Transverse colon (tissue), 4 donors: Measurements from ENCODE around the gene JAG1. TPM values are rescaled to one million over a fixed set of nuclear protein-coding genes. Genes with fewer than 3 reads are reported as not detected.
"Not testable (repeated sequence)": the region's sequence is repeated elsewhere in the genome, so short reads cannot be mapped to it uniquely, and the experiment has no call there.

Experiments used
- DNase-seq: peaks from one replicate; pipeline ENCODE4 v3.0.0-alpha.2; 2019
- H3K27ac ChIP-seq, 4 donors: fragments of 200-600 bp; sonication (generic); 2 replicates each; pipeline ENCODE4 v1.5.1; 2016 to 2018; ENCODE audit warnings: inconsistent platforms in 4 of 4
- H3K27me3 ChIP-seq: fragments of 200-600 bp; sonication (generic); 2 replicates; pipeline ENCODE4 v1.5.1; 2017; ENCODE audit warnings: inconsistent platforms
- H3K36me3 ChIP-seq, 4 donors: fragments of 200-600 bp; sonication (generic); 2 replicates each; pipeline ENCODE4 v1.5.1; 2017 to 2019; ENCODE audit warnings: inconsistent platforms in 4 of 4
- H3K4me1 ChIP-seq, 4 donors: fragments of 200-600 bp; sonication (generic); 2 replicates each; pipeline ENCODE4 v1.5.1; 2017 to 2020; ENCODE audit warnings: inconsistent platforms in 4 of 4
- H3K4me3 ChIP-seq, 4 donors: fragments of 200-600 bp; sonication (generic); 1 replicate in 1 of 4; 2 replicates in 3 of 4; pipeline versions ENCODE4 v1.5.1 to v1.6.1; 2017 to 2019; ENCODE audit warnings: inconsistent platforms in 4 of 4
- H3K9me3 ChIP-seq, 2 donors: fragments of 200-600 bp; sonication (generic); 2 replicates each; pipeline ENCODE4 v1.5.1; 2017 to 2019; ENCODE audit warnings: inconsistent platforms in 2 of 2
- EP300 ChIP-seq: sonication (generic); formaldehyde crosslinking; IDR thresholded peaks from one replicate; pipeline ENCODE4 v1.6.1; 2017; ENCODE audit warnings: antibody characterized with exemption, low read depth
- POLR2A ChIP-seq: fragments of 450-650 bp; IDR thresholded peaks from one replicate; pipeline ENCODE4 v1.6.1; 2016; ENCODE audit warnings: antibody characterized with exemption, mild to moderate bottlenecking, moderate library complexity
- POLR2AphosphoS5 ChIP-seq, 3 donors: sonication (generic); formaldehyde crosslinking; IDR thresholded peaks; one replicate each; pipeline ENCODE4 v1.6.1; 2016; ENCODE audit warnings: antibody characterized with exemption in 3 of 3
- WGBS, 2 donors: methylation state at CpG; one replicate each; pipeline ENCODE4 v1.1.5; 2018; ENCODE audit warnings: low coverage in 1 of 2; 5-methylcytosine and 5-hydroxymethylcytosine counted together
- in situ Hi-C, 4 donors: fragments of 200-750 bp; cut with MboI; loops; one replicate each; pipeline versions ENCODE4 v1.15.0 to v1.15.1; 2017; ENCODE audit warnings: low sequenced_read_pairs in 3 of 4, low pct_ligation_motif_present in 1 of 4, low pct_unique_long_range_greater_than_20kb in 1 of 4
- intact Hi-C: fragments of 100-400 bp; cut with DNase I; formaldehyde crosslinking; loops from one replicate; pipeline ENCODE4 v1.15.1; 2023; ENCODE audit warnings: low total_unique reads
- small RNA-seq, 4 donors: library from RNA; depleted of rRNA; stranded (forward); fragments of <200 nt; gene quantifications; one replicate each; pipeline ENCODE3, GENCODE V24; 2016
- total RNA-seq, 4 donors: library from RNA; depleted of rRNA; stranded (reverse); fragments of >200 nt; gene quantifications; one replicate each; pipeline ENCODE4 v1.1.0, GENCODE V29; 2016
- TF ChIP-seq, protein P1 (sequence below), 5 experiments: fragments of 200-600 bp in 3 of 5; fragments of 450-650 bp in 2 of 5; sonication (generic) in 3 of 5; IDR thresholded peaks; 1 replicate in 2 of 5; 2 replicates in 3 of 5; pipeline ENCODE4 v1.5.1; 2016 to 2017; ENCODE audit warnings: antibody characterized with exemption in 5 of 5, inconsistent platforms in 3 of 5, mild to moderate bottlenecking in 2 of 5, moderate library complexity in 1 of 5

JAG1 gene
- total RNA-seq, 4 donors from 2014 or later = 75.0 to 117 (median 109) TPM

- Histone ChIP-seq H3K27ac (peak overlapping the region in 2 of 4 donors; percentile 43 to 52), H3K4me3 (no peak overlapping the region), H3K4me1 (peaks cover 0 to 22% (median 2%) of the 10 kb centered on the region in 4 donors), H3K36me3 (no peaks in the 10 kb centered on the region), H3K9me3 (no peaks in the 10 kb centered on the region), H3K27me3 (no peaks in the 10 kb centered on the region)
- 78 to 80% methylated on average over 2 of the region's 2 CpGs for WGBS, 2 donors
- TF ChIP-seq POLR2AphosphoS5 (IDR thresholded peaks at IDR 0.05) (no peak), POLR2A (no peak), EP300 (no peak)
- TF ChIP-seq, protein P1, sequence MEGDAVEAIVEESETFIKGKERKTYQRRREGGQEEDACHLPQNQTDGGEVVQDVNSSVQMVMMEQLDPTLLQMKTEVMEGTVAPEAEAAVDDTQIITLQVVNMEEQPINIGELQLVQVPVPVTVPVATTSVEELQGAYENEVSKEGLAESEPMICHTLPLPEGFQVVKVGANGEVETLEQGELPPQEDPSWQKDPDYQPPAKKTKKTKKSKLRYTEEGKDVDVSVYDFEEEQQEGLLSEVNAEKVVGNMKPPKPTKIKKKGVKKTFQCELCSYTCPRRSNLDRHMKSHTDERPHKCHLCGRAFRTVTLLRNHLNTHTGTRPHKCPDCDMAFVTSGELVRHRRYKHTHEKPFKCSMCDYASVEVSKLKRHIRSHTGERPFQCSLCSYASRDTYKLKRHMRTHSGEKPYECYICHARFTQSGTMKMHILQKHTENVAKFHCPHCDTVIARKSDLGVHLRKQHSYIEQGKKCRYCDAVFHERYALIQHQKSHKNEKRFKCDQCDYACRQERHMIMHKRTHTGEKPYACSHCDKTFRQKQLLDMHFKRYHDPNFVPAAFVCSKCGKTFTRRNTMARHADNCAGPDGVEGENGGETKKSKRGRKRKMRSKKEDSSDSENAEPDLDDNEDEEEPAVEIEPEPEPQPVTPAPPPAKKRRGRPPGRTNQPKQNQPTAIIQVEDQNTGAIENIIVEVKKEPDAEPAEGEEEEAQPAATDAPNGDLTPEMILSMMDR (IDR thresholded peaks at IDR 0.05) = no peak
- in situ Hi-C loops (no loop called here), intact Hi-C loops (no loop called here)
- DNase-seq = no peak
These were observed 81.8 kb downstream of the JAG1 start for GRCh38 chr20:10591946-10592521.

DNA sequence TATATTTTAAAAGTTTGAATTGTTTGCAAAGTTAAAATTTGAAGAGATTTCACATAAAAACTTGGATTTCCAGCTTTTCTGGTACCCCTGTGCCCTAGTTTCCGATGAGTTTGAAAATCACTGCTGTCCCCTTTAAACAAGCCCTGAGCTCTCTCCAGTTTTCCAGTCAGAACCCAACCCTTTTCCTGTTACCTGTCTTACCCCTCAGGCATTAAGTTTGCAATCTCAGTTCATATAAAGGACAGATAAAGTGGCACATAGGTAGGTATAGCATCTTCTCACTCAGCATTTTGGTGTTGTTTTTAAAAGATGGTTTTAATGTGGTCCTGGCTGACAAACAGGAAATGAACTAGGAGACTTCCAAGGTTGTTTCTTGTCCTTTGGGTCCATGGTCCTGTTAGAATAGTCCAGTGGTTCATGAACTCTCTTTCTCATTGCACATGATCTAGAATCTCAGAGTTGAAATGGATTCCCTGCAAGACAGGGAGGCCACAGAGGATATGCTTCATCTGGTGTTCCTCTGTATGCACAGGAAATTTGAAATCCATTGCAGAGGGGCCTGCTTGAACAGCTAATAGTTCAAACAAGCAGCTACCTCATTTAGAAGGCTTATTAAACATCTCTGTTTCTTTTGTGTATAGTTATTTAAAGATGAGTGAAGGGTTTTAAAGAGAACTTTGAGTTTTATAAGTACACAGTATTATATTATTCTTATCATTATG lies 82.7 kb downstream of the JAG1 start:
- Histone ChIP-seq H3K9me3 (no peaks in the 10 kb centered on the region), H3K27ac (peak overlapping the region in 1 of 4 donors; percentile 5), H3K27me3 (no peaks in the 10 kb centered on the region), H3K4me1 (peaks cover 0 to 22% (median 2%) of the 10 kb centered on the region in 4 donors), H3K4me3 (no peak overlapping the region), H3K36me3 (no peaks in the 10 kb centered on the region)
- intact Hi-C loops (no loop called here), in situ Hi-C loops (no loop called here)
- 97 to 100% methylated on average over 1 of the region's 1 CpG for whole genome bisulfite sequencing, 2 donors
- TF ChIP-seq, protein P1 (IDR thresholded peaks at IDR 0.05) = no peak
- no peak for TF ChIP-seq POLR2A
- TF ChIP-seq POLR2AphosphoS5 (IDR thresholded peaks at IDR 0.05) = no peak
- TF ChIP-seq EP300 = no peak
- DNase-seq = no peak

DNA sequence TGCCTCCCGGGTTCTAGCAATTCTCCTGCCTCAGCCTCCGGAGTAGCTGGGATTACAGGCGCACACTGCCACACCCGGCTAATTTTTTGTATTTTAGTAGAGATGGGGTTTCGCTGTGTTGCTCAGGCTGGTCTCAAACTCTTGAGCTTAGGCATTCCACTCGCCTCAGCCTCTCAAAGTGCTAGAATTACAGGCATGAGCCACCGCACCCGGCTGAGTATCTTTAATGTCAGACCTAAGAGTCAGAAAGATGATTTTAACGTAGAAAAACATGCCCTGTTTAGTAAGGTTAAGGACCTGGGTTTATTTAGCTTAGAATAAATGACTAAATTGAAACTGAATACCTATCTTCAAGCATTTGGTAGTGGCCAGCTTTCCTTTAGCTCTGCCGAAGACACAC lies 83.4 kb downstream of the JAG1 start:
- H3K4me3 ChIP-seq, H3K36me3 ChIP-seq, H3K27me3 ChIP-seq, in situ Hi-C loops, intact Hi-C loops, H3K9me3 ChIP-seq, DNase-seq, H3K27ac ChIP-seq: not testable (repeated sequence)
- 97 to 98% methylated on average over 8 to 10 of the region's 10 CpGs for WGBS, 2 donors
- peaks cover 0 to 16% (median 2%) of the 10 kb centered on the region in 4 donors for H3K4me1 ChIP-seq

Small RNA genes within 50 kb of the gene (small RNA-seq; reads per million reads assigned to genes)
- gene MIR6870 = 0 reads per million in 4 donors

Other genes starting within 250 kb of the JAG1 start
- 10 to 100 TPM in 3 of 4 donors, under 1 TPM in 1; 0.80 to 22.5 (median 17.6) TPM for gene MKKS, start 239.8 kb downstream of the JAG1 start, total RNA-seq
- gene SLX4IP, start 238.7 kb downstream of the JAG1 start, total RNA-seq = 1 to 10 TPM; 5.4 to 8.4 (median 7.5) TPM